ENCODE data around the gene CCR5AS.

The CCR5AS gene

GRCh38 chr3:46414739-46415138 lies 7.9 kb upstream of the CCR5AS start (continued):
- TF ChIP-seq, protein P1, sequence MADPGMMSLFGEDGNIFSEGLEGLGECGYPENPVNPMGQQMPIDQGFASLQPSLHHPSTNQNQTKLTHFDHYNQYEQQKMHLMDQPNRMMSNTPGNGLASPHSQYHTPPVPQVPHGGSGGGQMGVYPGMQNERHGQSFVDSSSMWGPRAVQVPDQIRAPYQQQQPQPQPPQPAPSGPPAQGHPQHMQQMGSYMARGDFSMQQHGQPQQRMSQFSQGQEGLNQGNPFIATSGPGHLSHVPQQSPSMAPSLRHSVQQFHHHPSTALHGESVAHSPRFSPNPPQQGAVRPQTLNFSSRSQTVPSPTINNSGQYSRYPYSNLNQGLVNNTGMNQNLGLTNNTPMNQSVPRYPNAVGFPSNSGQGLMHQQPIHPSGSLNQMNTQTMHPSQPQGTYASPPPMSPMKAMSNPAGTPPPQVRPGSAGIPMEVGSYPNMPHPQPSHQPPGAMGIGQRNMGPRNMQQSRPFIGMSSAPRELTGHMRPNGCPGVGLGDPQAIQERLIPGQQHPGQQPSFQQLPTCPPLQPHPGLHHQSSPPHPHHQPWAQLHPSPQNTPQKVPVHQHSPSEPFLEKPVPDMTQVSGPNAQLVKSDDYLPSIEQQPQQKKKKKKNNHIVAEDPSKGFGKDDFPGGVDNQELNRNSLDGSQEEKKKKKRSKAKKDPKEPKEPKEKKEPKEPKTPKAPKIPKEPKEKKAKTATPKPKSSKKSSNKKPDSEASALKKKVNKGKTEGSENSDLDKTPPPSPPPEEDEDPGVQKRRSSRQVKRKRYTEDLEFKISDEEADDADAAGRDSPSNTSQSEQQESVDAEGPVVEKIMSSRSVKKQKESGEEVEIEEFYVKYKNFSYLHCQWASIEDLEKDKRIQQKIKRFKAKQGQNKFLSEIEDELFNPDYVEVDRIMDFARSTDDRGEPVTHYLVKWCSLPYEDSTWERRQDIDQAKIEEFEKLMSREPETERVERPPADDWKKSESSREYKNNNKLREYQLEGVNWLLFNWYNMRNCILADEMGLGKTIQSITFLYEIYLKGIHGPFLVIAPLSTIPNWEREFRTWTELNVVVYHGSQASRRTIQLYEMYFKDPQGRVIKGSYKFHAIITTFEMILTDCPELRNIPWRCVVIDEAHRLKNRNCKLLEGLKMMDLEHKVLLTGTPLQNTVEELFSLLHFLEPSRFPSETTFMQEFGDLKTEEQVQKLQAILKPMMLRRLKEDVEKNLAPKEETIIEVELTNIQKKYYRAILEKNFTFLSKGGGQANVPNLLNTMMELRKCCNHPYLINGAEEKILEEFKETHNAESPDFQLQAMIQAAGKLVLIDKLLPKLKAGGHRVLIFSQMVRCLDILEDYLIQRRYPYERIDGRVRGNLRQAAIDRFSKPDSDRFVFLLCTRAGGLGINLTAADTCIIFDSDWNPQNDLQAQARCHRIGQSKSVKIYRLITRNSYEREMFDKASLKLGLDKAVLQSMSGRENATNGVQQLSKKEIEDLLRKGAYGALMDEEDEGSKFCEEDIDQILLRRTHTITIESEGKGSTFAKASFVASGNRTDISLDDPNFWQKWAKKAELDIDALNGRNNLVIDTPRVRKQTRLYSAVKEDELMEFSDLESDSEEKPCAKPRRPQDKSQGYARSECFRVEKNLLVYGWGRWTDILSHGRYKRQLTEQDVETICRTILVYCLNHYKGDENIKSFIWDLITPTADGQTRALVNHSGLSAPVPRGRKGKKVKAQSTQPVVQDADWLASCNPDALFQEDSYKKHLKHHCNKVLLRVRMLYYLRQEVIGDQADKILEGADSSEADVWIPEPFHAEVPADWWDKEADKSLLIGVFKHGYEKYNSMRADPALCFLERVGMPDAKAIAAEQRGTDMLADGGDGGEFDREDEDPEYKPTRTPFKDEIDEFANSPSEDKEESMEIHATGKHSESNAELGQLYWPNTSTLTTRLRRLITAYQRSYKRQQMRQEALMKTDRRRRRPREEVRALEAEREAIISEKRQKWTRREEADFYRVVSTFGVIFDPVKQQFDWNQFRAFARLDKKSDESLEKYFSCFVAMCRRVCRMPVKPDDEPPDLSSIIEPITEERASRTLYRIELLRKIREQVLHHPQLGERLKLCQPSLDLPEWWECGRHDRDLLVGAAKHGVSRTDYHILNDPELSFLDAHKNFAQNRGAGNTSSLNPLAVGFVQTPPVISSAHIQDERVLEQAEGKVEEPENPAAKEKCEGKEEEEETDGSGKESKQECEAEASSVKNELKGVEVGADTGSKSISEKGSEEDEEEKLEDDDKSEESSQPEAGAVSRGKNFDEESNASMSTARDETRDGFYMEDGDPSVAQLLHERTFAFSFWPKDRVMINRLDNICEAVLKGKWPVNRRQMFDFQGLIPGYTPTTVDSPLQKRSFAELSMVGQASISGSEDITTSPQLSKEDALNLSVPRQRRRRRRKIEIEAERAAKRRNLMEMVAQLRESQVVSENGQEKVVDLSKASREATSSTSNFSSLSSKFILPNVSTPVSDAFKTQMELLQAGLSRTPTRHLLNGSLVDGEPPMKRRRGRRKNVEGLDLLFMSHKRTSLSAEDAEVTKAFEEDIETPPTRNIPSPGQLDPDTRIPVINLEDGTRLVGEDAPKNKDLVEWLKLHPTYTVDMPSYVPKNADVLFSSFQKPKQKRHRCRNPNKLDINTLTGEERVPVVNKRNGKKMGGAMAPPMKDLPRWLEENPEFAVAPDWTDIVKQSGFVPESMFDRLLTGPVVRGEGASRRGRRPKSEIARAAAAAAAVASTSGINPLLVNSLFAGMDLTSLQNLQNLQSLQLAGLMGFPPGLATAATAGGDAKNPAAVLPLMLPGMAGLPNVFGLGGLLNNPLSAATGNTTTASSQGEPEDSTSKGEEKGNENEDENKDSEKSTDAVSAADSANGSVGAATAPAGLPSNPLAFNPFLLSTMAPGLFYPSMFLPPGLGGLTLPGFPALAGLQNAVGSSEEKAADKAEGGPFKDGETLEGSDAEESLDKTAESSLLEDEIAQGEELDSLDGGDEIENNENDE (IDR thresholded peaks at IDR 0.05; ENCODE audit: insufficient replicate concordance, low read length), result no peak
